Activated naive CD4-positive, alpha-beta T cell treated with anti-CD3 and anti-CD28 coated beads, Interleukin-2, amount 10 ng/mL, durations not matched to agents 5 hours and 36 hours (primary cell): ENCODE measurements around the gene CBL. TPM values are rescaled to one million over a fixed set of nuclear protein-coding genes. Genes with fewer than 3 reads are reported as not detected.

Source experiments
- microRNA-seq: library from miRNA; unstranded; fragments of <30 nt; microRNA quantifications from one replicate; pipeline ENCODE4 v1.2.0, GENCODE V29; 2022; ENCODE audit warnings: borderline microRNAs expressed, borderline replicate concordance
- total RNA-seq, 2 experiments: library from RNA; stranded (reverse); gene quantifications; one replicate each; pipeline ENCODE4 v1.2.3, GENCODE V29; 2021

Gene CBL
- 10 to 100 TPM; 41.3 to 47.0 TPM for total RNA-seq

GRCh38 chr11:119205574-119206510 lies at the start of gene CBL:
Gene CBL, plus strand, starts transcription at chr11:119206339. Its CDS starts 79 bp downstream, at chr11:119206418.

DNA sequence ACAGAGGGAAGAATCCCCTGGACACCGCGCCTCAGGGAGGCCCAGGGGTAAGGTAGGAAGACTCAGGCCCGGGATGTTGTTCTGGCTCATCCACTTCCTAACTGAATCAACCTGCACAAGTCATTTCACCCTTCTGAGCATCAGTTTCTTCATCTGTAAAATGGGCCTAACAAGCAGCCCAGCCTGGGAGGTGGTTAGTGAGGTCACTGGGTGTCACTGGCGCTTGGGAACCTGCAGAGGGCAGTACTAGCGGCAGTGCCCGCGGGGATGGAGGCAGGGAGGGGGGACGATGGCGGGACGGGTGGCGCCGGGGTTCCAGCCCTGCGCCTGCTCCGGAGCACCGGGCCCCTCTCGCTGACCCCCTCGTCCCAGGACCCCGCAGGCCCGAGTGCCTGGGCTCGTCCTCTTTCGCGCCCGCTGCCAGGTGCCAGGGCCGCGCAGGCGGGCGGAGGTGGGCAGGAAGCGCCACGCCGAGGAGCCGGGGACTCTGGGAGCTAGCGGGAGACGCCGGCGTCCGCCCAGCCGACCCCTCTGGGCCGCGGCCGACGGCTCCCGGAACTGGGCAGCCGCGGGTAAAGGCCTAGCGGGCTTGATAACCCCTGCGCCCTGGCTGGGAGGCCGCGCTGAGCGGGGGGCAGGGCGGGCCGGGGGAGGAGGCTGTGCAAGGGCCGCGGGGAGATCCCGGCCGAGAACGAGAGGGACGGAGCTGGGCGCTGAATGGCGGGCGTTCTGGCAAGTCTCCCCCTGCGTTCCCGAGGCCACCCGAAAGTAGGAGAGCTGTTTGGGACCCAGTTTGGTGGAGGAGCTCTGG lies 37.5 kb upstream of the CBL start, which contains the start of gene NLRX1:
TSS of gene NLRX1 (plus strand) at position 255 of the 811 bp plus-strand sequence. CDS start 2,679 bp downstream, outside the sequence.

GRCh38 chr11:119316729-119317591 lies 110.8 kb downstream of the CBL start, which contains the start of gene MCAM:
Gene MCAM, minus strand, starts transcription at chr11:119317130. Its CDS starts 29 bp downstream, at chr11:119317101.

DNA sequence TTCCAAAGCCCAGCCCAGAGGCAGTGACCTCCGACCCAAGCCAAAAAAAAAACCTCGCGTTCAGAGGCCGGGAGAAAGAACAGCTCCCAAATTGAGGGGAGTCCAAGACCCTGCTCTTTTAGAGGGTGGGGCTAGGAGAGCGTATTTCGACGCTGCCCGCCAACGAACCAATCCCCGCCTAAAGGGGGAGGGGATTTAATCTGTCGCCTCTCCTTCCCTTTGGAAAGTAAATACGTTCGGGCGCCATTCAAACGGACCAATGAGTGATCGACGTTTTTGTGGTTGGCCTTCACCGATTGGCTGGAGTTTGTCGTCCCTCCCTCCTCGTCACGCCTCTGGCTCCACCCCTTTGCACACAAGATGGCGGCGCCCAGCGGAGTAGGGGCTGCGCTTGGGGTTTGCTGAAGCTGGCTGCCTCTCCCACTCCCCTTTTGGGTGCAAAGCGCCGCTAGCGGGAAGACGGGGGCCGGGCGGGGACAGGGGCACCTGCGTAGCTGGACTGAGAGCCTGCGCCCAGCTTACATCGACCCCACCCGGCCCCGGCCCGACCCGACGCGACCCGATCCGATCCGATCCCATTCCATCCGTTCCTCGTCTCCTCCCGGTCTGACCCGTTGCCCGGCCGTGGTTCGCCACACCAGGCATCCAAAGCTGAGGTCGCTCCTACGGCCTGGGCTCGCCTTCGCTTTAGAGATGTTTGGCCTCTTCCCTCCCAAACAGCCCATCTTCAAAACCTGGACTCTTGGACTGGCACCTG lies 128.2 kb downstream of the CBL start, which contains the start of gene RNF26:
TSS of gene RNF26 (plus strand) at position 354 of the 757 bp plus-strand sequence. CDS start 596 bp downstream, outside the sequence.

GRCh38 chr11:119340335-119341221 lies 134.4 kb downstream of the CBL start, which contains the start of gene C1QTNF5:
Gene C1QTNF5, minus strand, starts transcription at chr11:119340883. Its CDS starts 486 bp downstream, at chr11:119340397.

DNA sequence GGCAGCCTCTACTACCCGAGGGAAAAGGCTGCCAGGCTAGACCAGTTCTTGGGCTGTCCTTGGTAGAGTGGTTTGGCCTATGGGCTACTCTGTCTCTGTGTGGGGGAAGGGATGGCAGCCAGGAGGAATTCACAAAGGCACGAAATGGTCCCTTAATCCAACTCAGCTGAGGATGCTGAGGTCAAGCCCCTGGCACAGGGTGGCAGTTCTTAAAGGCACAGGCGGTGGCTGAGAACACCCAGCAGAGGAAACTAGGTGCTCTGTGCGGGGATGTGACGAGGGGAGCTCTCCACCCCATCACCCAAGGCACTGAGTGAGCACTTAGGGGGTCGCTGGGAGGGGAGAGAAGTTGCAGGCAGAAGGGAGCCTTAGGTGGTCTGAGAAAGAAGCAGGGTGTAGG lies 140.5 kb downstream of the CBL start, which contains the start of gene MFRP:
TSS of gene MFRP (minus strand) at position 101 of the 400 bp plus-strand sequence. CDS start 192 bp downstream, outside the sequence.

Small RNAs within 50 kb of the gene (microRNA-seq; reads per million reads assigned to microRNA genes)
- not detected for gene MIR6756

Other genes starting within 250 kb of the CBL start
- not detected for gene FOXR1, start 234.6 kb upstream of the CBL start, total RNA-seq
- gene CENATAC, start 208.2 kb upstream of the CBL start, total RNA-seq, result 10 to 100 TPM; 41.0 to 47.5 TPM
- gene RPS25, start 188.0 kb upstream of the CBL start, total RNA-seq, result 1,000 to 10,000 TPM; 1,829 to 1,882 TPM
- 10 to 100 TPM; 49.5 to 54.4 TPM for gene TRAPPC4, start 187.6 kb upstream of the CBL start, total RNA-seq
- 10 to 100 TPM; 20.0 to 20.4 TPM for gene SLC37A4, start 175.5 kb upstream of the CBL start, total RNA-seq
- gene HYOU1, start 149.1 kb upstream of the CBL start, total RNA-seq, result 100 to 1,000 TPM; 111 to 123 TPM
- gene VPS11, start 138.5 kb upstream of the CBL start, total RNA-seq, result 10 to 100 TPM; 34.2 to 36.2 TPM
- 10 to 100 TPM; 16.4 to 16.7 TPM for gene HMBS, start 121.5 kb upstream of the CBL start, total RNA-seq
- gene DPAGT1, start 104.5 kb upstream of the CBL start, total RNA-seq, result 10 to 100 TPM; 46.7 to 49.2 TPM
- 10 to 100 TPM; 28.3 to 28.4 TPM for gene C2CD2L, start 99.0 kb upstream of the CBL start, total RNA-seq
- 10 to 100 TPM; 47.6 to 48.7 TPM for gene HINFP, start 84.8 kb upstream of the CBL start, total RNA-seq
- gene ABCG4, start 57.3 kb upstream of the CBL start, total RNA-seq, result not detected
- gene NLRX1, start 37.6 kb upstream of the CBL start, total RNA-seq, result 10 to 100 TPM; 24.2 to 24.3 TPM
- under 1 TPM; 0.51 to 0.81 TPM for gene NHERF4, start 20.9 kb upstream of the CBL start, total RNA-seq
- 1 to 10 TPM; 1.1 to 1.5 TPM for gene MCAM, start 110.8 kb downstream of the CBL start, total RNA-seq
- gene RNF26, start 128.2 kb downstream of the CBL start, total RNA-seq, result 10 to 100 TPM; 29.8 to 30.5 TPM
- not detected for gene C1QTNF5, start 134.5 kb downstream of the CBL start, total RNA-seq
- gene MFRP, start 140.4 kb downstream of the CBL start, total RNA-seq, result not detected
- gene USP2, start 175.4 kb downstream of the CBL start, total RNA-seq, result under 1 TPM; 0.40 to 0.89 TPM
- gene THY1, start 216.8 kb downstream of the CBL start, total RNA-seq, result under 1 TPM in 1 of 2 experiments, not detected in 1; 0.29 TPM